Measurements from ENCODE around the gene PRCD.

- TF ChIP-seq PATZ1 (CRISPR knock-in tag; IDR thresholded peaks at IDR 0.05; ENCODE audit: borderline replicate concordance) (no peak), GLIS3 (CRISPR knock-in tag; IDR thresholded peaks at IDR 0.05) (no peak), ARNTL (CRISPR knock-in tag; IDR thresholded peaks at IDR 0.05; ENCODE audit: borderline replicate concordance, low read depth) (no peak), POU6F1 (CRISPR knock-in tag; IDR thresholded peaks at IDR 0.05; ENCODE audit: borderline replicate concordance, low read depth) (no peak), CSDC2 (CRISPR knock-in tag; IDR thresholded peaks at IDR 0.05) (no peak), OSR1 (CRISPR knock-in tag; IDR thresholded peaks at IDR 0.05) (no peak), RARB (CRISPR knock-in tag; IDR thresholded peaks at IDR 0.05) (no peak), TOX (CRISPR knock-in tag; IDR thresholded peaks at IDR 0.05; ENCODE audit: borderline replicate concordance) (no peak), ISL1 (CRISPR knock-in tag; IDR thresholded peaks at IDR 0.05) (no peak), CSRNP3 (CRISPR knock-in tag; IDR thresholded peaks at IDR 0.05) (no peak)
Measured at GRCh38 chr17:76593384-76593826, 53.6 kb downstream of the PRCD start.
